Liver (tissue), 3 donors: ENCODE data around the gene GPR107.

Experiments used
- ATF3 ChIP-seq: IDR thresholded peaks from 2 replicates; pipeline ENCODE4 v1.6.1; 2016; ENCODE audit warnings: antibody characterized with exemption
- FOXA2 ChIP-seq: IDR thresholded peaks from 2 replicates; pipeline ENCODE4 v1.6.1; 2016; ENCODE audit warnings: antibody characterized with exemption
- JUND ChIP-seq, 2 donors: IDR thresholded peaks; 2 replicates each; pipeline ENCODE4 v1.6.1; 2016; ENCODE audit warnings: antibody characterized with exemption in 2 of 2
- MAX ChIP-seq: IDR thresholded peaks from 2 replicates; pipeline ENCODE4 v1.6.1; 2016; ENCODE audit warnings: antibody characterized with exemption
- RAD21 ChIP-seq, 2 donors: IDR thresholded peaks; 2 replicates each; pipeline ENCODE4 v1.6.1; 2016; ENCODE audit warnings: antibody characterized with exemption in 2 of 2, mild to moderate bottlenecking in 2 of 2
- RXRA ChIP-seq, 2 donors: IDR thresholded peaks; 2 replicates each; pipeline ENCODE4 v1.6.1; 2017 to 2018; ENCODE audit warnings: antibody characterized with exemption in 2 of 2, mild to moderate bottlenecking in 1 of 2
- TAF1 ChIP-seq: conservative IDR thresholded peaks from 2 replicates; pipeline ENCODE4 v1.6.1; 2016; ENCODE audit warnings: antibody characterized with exemption, mild to moderate bottlenecking
- YY1 ChIP-seq: IDR thresholded peaks from 2 replicates; pipeline ENCODE4 v1.6.1; 2016; ENCODE audit warnings: antibody characterized with exemption, mild to moderate bottlenecking
- TF ChIP-seq, protein P1 (sequence below): fragments of 150-350 bp; IDR thresholded peaks from 2 replicates; pipeline ENCODE4 v1.5.1; 2017; ENCODE audit warnings: improper control_type of control experiment, low read depth, low read length; ENCODE audit not compliant: missing input control
- TF ChIP-seq, protein P2 (sequence below): IDR thresholded peaks from 2 replicates; pipeline ENCODE4 v1.6.1; 2016; ENCODE audit warnings: antibody characterized with exemption, mild to moderate bottlenecking
- donor health status: healthy.
- donor health status: healthy.

GRCh38 chr9:130177898-130178805 lies 124.4 kb downstream of the GPR107 start:
- TF ChIP-seq, protein P1, sequence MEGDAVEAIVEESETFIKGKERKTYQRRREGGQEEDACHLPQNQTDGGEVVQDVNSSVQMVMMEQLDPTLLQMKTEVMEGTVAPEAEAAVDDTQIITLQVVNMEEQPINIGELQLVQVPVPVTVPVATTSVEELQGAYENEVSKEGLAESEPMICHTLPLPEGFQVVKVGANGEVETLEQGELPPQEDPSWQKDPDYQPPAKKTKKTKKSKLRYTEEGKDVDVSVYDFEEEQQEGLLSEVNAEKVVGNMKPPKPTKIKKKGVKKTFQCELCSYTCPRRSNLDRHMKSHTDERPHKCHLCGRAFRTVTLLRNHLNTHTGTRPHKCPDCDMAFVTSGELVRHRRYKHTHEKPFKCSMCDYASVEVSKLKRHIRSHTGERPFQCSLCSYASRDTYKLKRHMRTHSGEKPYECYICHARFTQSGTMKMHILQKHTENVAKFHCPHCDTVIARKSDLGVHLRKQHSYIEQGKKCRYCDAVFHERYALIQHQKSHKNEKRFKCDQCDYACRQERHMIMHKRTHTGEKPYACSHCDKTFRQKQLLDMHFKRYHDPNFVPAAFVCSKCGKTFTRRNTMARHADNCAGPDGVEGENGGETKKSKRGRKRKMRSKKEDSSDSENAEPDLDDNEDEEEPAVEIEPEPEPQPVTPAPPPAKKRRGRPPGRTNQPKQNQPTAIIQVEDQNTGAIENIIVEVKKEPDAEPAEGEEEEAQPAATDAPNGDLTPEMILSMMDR = no peak
- no peak for TF ChIP-seq RXRA (IDR thresholded peaks at IDR 0.05)
- TF ChIP-seq FOXA2 = no peak
- no peak for TF ChIP-seq MAX
- TF ChIP-seq TAF1 = no peak
- TF ChIP-seq, protein P2, sequence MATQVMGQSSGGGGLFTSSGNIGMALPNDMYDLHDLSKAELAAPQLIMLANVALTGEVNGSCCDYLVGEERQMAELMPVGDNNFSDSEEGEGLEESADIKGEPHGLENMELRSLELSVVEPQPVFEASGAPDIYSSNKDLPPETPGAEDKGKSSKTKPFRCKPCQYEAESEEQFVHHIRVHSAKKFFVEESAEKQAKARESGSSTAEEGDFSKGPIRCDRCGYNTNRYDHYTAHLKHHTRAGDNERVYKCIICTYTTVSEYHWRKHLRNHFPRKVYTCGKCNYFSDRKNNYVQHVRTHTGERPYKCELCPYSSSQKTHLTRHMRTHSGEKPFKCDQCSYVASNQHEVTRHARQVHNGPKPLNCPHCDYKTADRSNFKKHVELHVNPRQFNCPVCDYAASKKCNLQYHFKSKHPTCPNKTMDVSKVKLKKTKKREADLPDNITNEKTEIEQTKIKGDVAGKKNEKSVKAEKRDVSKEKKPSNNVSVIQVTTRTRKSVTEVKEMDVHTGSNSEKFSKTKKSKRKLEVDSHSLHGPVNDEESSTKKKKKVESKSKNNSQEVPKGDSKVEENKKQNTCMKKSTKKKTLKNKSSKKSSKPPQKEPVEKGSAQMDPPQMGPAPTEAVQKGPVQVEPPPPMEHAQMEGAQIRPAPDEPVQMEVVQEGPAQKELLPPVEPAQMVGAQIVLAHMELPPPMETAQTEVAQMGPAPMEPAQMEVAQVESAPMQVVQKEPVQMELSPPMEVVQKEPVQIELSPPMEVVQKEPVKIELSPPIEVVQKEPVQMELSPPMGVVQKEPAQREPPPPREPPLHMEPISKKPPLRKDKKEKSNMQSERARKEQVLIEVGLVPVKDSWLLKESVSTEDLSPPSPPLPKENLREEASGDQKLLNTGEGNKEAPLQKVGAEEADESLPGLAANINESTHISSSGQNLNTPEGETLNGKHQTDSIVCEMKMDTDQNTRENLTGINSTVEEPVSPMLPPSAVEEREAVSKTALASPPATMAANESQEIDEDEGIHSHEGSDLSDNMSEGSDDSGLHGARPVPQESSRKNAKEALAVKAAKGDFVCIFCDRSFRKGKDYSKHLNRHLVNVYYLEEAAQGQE = no peak
- no peak for TF ChIP-seq ATF3
- TF ChIP-seq YY1 = no peak
- no peak for TF ChIP-seq RAD21 (IDR thresholded peaks at IDR 0.05)
- TF ChIP-seq JUND (IDR thresholded peaks at IDR 0.05) = no peak
